ENCODE measurements around the gene GZMA.

GRCh38 chr5:55113327-55113726, 10.9 kb downstream of the GZMA start:
- TF ChIP-seq CTCF (IDR thresholded peaks at IDR 0.05) (no peak), POLR2AphosphoS5 (IDR thresholded peaks at IDR 0.05) (no peak)
